Epithelial cell of proximal tubule (primary cell): ENCODE data around the gene IPP. TPM values are rescaled to one million over a fixed set of nuclear protein-coding genes. Genes with fewer than 3 reads are reported as not detected.

Source experiments
- DNase-seq: peaks from one replicate; pipeline ENCODE4 v3.0.0-alpha.2; 2011; ENCODE audit warnings: low read depth
- H3K4me3 ChIP-seq: 2 replicates; pipeline ENCODE4 v1.5.1; 2011; ENCODE audit warnings: low read depth, mild to moderate bottlenecking, low read length
- CTCF ChIP-seq: conservative IDR thresholded peaks from 2 replicates; pipeline ENCODE4 v1.5.1; 2012; ENCODE audit warnings: low read depth, mild to moderate bottlenecking, low read length
- total RNA-seq: library from RNA; depleted of rRNA; stranded (reverse); fragments of >200 nt; gene quantifications from 2 replicates; pipeline ENCODE4 v1.2.3, GENCODE V29; 2015

The IPP gene
- total RNA-seq, 1 donor from 2014 or later: 4.7 TPM

- H3K4me3 ChIP-seq: no peak overlapping the region
- TF ChIP-seq CTCF: no peak
- no peak for DNase-seq
Observed at GRCh38 chr1:45787905-45788304, 37.5 kb upstream of the IPP start.

- H3K4me3 ChIP-seq: no peak overlapping the region
- no peak for TF ChIP-seq CTCF
Observed at GRCh38 chr1:45785583-45785982, 35.1 kb upstream of the IPP start.

GRCh38 chr1:45775794-45776193 lies 25.3 kb upstream of the IPP start:
- H3K4me3 ChIP-seq: no peak overlapping the region
- no peak for DNase-seq
- no peak for TF ChIP-seq CTCF

More at GRCh38 chr1:45785583-45785982, 35.1 kb upstream of the IPP start:
- no peak for DNase-seq

- H3K4me3 ChIP-seq: no peak overlapping the region
- DNase-seq: no peak
- no peak for TF ChIP-seq CTCF
Observed at GRCh38 chr1:45772971-45773370, 22.5 kb upstream of the IPP start.

- no peak for DNase-seq
- H3K4me3 ChIP-seq: no peak overlapping the region
- no peak for TF ChIP-seq CTCF
Observed at GRCh38 chr1:45769261-45769932, 18.9 kb upstream of the IPP start.

- TF ChIP-seq CTCF: no peak
- no peak overlapping the region for H3K4me3 ChIP-seq
- DNase-seq: no peak
Observed at GRCh38 chr1:45767035-45767434, 16.6 kb upstream of the IPP start.
